CD4-positive, alpha-beta T cell treated with Interleukin-2 at 100 ng/mL for 4 hours (primary cell): Measurements from ENCODE around the gene C7orf33.
"Not testable (repeated sequence)": the region's sequence is repeated elsewhere in the genome, so short reads cannot be mapped to it uniquely, and the experiment has no call there.

Experiments used
- DNase-seq: peaks from one replicate; pipeline ENCODE4 v3.0.0-alpha.2; 2020; ENCODE audit warnings: low spot score

The C7orf33 gene

DNA sequence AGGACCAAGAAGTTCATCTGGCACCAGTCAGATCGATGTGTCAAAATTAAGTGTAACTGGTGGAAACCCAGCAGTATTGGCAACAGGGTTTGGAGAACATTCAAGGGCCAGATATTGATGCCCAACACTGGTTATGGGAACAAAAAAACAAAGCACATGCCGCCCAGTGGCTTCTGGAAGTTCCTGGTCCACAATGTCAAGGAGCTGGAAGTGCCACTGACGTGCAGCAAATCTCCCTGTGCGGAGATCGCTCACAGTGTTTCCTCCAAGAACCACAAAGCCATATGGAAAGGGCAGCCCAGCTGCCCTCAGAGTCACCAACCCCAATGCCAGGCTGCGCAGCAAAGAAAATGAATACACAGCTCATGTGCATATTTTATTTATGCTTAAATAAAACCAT is 10.1 kb upstream of the C7orf33 start:
- no peak for DNase-seq

DNA sequence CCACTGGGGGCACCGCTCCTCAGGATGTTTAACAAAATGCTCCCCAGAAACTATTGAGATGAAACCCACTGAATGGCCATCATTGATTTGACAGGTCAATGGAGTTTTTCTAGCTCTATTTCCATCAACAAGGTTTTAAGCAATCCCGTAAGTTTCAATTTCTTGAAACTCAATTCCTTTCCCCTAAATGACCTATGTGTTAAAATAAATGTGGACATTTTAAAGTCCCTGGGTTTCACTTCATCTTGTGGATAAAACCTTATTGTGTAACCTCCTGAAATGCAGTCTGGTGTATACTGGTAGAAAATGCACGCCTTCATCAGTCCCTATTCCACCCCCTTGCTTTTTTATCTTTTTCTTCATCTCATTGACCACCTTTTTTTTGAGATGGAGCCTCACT is 8.9 kb upstream of the C7orf33 start:
- no peak for DNase-seq

DNA sequence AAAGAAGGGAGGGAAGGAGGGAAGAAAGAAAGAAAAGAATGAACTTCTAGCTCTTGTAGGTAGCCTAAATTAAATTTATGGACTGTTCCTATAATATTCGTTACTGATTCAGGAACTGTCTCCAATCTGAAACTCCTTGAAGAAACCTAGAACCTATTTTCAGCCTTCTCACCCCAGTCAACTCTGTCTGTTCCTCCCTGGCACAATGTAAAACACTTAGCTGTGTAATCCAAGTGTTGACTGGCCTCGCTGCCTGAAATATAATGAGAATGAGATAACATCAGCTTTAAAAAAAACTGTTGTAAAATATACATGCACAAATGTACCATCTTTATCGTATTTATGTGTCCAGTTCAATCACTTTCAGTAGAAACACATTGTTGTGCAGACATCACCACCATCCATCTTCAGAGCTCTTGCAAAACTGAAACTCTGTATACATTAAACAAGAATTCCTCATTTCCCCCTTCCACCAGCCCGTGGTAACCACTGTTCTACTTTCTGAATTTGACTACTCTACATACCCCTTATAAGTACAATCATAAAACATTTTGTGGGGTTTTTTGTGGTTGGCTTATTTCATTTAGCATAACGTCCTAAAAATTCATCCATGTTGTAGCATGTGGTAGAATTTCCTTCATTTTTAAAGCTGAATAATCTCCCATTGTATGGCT is 6.3 kb upstream of the C7orf33 start:
- DNase-seq = no peak

DNA sequence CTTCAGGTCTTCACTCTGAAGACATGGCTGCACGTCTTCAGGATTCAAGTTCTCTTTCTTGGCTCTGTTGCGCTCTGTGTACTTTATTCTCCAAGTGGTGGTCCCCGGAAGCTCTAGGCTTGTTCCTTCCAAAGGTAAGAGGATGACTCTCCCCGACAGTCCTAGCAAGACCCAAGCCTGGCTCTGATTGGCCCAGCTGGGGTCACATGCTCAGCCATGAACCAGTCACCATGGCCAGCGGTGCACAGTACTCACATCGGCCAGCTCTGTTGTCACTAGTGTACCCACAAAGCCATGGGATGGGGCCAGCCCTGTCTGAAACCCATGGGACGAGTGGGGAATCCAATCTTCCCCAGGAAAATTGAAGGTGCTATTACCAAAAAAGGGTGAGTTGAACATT is 5.2 kb upstream of the C7orf33 start:
- DNase-seq = no peak

DNA sequence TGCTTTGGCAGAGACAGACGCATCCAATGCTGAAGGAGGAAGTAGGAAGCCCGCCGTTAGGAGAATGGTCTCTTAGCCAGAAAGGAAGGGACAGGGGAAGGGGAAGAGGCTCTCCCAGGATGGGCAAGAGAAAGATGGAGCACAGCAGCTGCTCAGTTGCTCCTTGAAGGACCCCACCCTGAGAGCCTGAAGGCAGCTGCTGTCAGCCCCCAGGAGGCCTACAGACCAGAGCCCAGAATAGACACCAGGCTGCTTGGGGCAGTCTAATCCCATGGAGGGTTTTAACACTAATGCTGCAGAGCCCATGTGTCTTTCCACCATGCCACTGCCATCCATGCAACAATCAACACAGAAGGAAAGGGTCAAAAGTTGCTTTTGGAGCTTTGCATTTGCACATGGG is 3.5 kb upstream of the C7orf33 start:
- no peak for DNase-seq

DNA sequence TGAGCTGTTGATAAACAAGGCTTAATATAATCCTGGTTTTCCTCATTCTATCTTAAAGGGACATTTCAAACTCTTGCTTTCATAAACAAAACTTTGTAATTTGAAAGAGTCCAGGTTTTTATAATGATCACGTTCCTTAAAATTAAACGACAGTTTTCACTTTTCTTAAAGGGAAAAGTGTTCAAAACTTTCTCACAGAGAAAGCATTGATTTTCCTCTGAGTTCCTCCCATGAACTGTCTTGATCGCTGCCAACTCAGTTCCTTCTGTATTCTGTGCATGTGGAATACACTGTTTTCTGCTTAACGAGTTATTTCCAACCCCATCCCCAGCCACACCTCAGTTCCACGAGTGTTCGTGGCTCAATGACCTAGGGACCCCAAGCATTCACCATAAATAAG is 2.4 kb upstream of the C7orf33 start:
- DNase-seq = no peak

DNA sequence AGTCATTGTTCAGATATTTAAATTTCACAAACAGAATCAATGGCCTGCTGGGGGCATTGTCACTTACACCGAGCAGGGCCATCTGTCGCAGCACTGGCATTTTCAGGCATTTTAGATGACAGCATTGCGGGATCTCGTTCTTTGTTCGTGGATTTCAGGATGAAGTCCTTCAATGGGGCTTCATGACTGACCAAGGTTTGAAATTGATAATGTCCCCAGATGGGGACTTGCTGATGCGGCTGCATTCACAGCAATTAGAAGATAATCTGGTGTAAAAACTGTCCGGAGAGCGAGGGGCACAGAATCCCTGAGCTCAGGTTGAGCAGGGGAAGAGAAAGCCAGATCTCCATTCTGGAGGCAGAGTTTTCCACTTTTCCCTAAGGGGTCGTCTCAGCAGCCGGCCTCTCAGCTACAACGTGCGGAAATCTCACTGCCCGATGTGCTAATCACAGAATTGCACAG is 1.9 kb upstream of the C7orf33 start:
- no peak for DNase-seq

DNA sequence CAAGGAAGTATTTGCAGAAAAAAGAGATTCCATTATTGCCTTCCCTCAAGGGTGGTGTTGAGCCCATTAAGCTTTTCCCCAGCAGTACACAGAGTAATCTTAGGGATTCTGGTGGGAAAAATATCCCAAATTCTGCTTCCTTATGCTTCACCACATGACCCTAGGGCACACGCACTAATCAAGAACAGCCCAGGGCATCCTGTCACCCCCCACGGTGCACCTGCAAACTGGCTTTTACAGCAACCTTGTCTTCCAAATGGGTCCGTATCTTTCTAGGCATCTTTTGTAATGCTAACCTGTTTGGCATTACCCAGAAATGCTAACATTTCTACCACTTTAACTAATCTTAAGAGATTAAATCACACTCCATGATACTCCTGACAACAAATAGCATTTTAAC is 926 bp upstream of the C7orf33 start:
- no peak for DNase-seq

DNA sequence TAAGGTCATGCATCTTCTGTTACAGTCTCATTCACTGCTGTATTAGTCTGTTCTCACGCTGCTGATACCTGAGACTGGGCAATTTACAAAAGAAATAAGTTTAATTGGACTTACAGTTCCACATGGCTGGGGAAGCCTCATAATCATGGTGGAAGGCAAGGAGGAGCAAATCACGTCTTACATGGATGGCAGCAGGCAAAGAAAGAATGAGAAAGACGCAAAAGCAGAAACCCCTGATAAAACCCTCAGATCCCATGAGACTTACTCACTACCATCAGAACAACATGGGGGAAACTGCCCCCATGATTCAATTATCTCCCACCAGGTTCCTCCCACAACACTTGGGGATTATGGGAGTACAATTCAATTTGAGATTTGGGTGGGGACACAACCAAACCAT is 5.8 kb downstream of the C7orf33 start:
- not testable (repeated sequence) for DNase-seq

DNA sequence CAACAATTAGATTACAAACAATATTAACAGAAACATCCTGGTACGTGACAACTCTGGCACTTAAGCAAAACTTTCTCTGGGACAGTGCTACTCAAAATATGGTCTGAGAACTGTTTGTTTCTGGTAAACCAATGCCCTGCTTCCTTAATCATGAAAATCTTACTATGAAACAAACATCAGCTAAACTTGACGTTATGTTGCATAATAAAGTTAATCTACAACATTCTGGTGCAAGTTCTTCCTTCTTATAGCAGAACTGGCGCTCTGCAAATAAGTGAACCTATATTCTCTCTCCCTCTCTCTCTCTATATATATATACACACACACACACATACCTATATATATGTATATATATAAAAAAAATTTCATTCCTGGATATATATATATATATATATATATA is 7.8 kb downstream of the C7orf33 start:
- DNase-seq = no peak

DNA sequence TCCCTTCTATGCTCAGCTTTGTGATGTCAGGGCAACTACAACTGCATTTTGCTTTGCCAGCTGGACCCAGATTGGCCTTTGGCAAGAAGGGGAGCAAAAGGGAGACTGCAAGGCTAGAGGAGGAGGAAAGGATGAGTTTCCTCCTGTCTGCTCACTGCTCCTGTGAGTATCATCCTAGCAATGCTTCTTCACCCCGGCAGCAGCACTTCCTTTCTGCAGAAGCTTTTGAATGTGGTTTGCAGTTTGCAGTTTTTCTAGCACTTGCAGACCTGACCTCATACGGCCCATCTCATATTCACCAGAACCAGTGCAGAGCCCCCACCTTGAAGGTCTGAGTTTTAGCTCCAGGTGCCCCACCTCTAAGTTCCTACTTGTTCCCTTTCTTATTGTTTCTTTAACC is 14.8 kb downstream of the C7orf33 start:
- DNase-seq = no peak

DNA sequence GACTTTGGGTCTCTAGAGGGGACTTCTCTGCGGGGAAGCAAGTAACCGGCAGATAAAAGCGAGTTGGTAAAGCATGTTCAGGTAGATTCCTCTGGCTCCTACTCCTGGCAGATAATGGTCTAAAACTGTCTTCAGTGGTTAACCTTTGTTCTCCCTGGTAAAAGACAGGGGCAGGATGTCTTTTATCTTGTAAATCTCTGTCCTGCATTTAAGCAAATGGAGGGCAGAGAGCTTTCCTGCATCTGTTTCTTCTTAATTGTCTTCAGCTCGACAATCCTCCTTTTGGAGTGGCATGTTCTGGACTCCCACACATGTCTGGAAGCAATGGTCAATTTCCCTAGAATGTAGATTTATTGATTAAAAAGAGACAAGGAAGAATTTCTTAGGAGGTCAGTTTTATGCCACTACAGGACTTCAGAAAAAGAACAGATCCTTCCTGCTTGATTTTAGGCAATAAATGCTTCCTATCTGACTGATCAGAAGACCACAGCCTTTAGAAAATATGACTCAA is 16.6 kb downstream of the C7orf33 start:
- DNase-seq = no peak

DNA sequence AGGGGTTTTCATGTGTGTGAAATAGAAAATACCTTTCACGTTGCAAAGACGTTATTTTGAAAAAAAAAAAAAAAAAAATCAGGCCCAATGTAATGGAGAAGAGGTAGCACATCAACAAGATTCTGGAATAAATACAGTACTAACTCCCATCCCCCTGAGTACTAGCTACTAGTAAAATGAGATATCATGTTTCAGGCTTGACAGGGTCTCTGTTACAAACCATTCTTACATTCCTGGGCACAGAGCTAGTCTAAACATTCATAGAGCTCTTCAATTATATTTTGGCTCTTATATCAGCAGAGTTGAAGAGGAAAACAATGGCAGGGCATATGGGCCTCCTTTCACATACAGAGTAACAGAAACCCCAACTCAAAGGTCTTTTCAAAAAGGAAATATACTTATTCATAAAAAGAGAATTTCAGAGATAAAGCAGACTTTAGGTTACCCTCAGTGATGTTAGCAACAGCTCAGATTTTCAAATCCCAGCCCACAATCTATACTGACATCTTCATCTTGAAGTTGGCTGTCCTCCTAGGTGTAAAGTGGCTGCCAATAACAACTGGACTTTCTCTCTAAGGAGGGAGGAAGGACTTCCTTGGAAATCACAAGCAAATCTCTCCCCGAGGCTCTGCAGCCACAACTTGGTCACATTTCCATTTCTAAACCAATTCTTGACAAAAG is 18.6 kb downstream of the C7orf33 start:
- DNase-seq = no peak

DNA sequence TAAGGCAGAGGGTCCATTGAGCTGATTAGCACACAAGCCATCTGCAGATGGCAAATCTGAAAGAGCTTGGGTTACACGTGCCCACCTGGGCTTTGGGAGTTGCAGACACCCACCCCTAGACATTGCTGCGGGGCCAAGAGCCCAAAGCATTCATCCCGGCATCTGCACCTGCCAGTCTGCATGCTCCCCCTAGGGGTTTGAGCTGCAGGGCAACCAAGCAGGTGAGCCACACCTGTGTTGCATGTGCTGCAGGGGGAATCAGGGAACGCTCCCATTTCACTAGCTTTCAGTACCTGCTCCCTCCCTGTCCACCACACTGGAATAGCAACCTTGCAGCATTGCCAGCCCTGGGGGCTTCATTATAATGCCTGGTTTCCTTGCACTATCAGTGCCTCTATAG is 21.1 kb downstream of the C7orf33 start:
- DNase-seq = no peak

DNA sequence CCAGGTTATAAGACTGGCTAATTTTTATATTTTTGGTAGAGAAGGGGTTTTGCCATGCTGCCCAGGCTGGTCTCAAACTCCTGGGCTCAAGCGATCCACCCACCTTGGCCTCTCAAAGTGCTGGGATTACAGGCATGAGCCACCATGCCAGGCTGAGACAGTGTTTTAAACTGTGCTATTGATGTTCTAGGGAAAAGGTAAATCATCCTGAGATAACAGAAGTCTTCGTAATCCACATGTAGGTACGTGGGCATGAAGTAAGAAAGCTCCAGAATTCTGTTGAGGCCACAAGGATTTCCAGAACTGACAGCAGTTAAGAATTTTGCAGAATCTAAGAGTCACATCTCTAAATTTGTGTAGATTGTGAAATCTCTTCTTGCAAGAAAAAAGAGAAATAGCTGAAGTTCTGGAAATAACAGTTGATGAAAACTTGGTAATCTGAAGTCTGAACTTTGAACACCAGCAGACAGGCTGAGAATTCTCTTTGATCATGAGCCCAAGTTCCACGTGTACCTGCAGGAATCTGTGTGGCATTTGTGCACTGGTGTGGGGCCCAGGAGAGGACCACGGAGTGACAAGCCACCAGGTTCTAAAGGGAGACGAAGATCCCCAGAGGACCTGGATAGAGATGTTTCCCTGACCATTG is 24.6 kb downstream of the C7orf33 start:
- no peak for DNase-seq

DNA sequence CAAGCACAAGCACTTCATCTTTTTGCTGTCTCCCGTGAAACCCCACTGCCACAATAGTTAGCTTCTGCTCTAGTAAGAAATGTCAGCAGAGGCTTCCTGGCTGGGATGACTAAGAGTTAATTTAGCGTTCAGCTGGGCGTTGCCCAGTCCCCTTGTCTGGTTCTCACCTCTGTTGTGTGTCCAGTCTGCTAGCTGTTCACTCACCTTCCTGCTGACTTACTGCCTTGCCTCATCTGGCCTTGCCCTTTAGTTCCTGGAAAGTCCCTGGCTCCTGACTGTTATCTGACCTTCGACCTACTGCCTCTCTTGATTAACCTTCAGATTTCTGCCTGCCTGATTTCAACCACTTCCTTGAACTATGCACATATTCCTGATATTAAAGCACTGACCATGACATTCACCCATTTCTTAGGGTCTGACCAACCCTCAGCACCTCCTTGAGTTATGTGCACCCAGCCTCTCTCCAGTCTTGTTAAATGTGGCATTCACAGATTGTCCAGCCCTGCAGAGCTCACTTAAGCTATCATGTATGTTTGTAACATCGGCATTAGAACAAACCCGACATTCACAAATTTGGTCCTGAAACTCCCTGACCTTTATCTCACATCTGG is 30.3 kb downstream of the C7orf33 start:
- no peak for DNase-seq

DNA sequence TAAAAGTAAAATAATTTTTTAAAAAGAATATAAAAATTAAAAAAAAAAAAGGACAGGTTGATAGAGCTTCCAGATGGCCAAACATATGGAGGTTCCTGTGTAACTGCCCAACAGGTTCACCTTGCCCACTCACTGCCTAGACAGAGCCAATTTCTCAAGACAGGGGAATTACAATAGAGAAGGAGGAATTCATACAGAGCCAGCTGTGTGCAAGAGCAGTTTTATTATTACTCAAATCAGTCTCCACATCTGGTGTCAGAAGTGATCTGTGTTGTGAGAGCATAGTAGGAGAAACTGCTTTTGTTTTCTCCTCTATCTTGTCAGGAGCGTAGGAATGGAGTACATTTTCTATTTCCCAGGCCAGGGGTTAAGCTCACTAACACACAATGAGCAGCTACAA is 31.0 kb downstream of the C7orf33 start:
- no peak for DNase-seq

DNA sequence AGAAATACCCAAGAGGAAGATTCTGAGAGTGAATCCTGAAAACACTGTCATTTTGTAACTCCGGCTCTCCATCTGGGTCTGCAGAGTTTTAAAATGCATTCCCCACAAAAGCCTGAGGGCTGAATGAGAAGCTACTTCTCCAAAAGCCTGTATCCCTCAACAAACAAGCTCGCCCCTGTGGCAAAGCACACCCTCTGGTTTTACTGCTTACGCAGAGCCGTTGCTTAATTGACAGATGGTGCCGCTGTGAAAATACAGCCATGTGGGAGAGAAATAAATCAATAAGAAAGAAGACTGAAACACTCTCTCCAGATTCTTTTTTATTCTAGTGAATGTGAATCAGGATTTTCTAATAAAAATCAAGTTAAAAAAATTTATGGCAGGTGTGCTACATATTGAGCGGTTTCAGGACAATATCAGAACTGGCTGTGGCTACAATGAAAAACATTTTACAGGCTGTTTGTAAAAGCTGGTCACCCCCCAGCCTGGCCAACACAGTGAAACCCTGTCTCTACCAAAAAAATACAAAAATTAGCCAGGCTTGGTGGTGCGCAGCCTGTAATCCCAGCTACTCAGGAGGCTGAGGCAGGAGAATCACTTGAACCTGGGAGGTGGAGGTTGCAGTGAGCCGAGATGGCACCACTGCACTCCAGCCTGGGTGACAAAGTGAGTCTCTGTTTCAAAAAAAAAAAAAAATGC is 32.5 kb downstream of the C7orf33 start:
- DNase-seq = no peak

DNA sequence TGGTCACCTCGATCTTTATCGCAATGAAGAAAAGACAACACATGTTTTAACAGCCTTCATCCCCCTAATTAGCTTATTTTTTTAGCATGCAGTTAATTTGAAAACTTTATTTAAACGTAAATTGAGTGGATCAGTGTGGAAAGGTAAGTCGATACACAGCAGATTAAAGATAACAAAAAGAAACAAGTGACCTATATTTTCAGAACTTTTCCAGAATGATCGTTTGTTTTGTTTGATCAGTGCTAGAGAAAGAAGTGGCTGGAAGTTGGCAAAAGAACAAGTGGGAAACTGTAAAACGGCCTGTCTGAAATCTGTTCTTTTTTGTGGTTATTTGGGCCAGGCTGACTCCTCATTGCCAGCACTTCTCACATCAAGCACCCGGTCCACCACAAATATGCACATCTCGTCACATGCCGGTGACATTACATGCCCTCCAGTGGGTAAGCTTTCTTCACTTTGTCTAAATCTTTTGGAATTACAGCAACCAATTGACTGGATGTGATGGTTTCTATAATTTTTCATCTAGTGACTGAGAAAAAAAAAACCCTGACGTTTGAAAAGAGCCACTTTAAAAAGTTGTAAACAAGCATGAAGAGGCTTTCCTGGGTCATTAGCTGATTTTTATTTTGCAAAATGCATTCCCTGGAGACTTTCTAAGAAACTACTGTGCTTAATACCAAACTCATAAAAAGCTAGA is 33.2 kb downstream of the C7orf33 start:
- no peak for DNase-seq

DNA sequence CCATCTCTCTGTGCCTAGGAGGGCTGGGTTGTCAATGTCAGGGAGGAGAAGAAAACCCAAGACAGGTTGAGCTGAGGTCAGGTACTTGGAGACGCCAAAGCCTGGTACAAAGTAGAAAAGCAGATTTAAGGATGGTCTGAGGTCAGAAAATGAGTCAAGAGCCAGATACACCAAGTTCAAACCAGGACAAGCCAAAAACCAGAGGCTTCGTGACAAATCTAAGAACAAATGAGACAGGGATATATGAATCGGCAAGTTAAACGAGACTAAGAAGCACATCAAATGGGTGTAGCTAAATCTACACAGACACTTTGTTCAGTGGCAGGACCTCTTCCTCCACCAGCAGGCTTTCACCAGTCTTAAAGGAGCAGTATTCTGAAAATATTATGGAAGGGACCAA is 34.2 kb downstream of the C7orf33 start:
- no peak for DNase-seq

DNA sequence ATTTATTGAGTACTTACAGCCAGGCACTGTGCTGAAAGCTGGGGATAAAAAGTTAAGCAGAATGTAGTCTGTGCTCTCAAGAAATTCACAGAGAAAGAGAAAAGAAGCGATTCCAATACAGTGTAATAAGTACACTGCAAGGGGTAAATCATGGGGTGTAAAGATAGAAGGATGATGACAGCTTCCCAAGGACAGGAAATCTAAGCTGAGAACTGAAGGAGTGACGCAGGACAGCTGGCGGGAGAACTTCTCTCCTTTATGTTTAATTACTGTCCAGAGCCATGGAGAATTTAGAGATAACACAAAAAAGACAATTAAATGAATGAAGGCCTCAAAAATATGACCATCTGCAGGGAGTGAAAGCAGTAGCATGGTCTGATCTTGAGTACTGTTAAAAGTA is 34.8 kb downstream of the C7orf33 start:
- no peak for DNase-seq

DNA sequence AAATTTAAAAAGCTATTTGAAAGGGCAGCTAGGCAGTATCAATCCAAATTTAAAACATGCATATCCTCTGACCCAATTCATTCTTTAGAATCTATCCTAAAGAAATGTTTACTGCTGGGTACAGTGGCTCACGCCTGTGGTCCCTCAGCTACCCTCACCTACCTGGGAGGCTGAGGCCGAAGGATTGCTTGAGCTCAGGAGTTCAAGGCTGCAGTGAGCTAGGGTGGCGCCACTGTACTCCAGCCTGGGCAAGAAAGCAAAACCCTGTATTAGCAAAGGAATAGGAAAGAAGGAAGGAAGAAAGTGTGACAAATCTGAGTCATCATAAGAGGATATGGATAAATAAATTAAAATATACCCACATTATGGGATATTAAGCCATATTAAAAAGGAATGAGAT is 36.3 kb downstream of the C7orf33 start:
- DNase-seq = no peak
